VCaP (cell line): ENCODE results near the gene SMCHD1.

Experiments used
- H3K27ac ChIP-seq: fragments of 450-650 bp; 2 replicates; pipeline ENCODE4 v1.5.1; 2017
- TF ChIP-seq, protein P1 (sequence below): fragments of 450-650 bp; conservative IDR thresholded peaks from 2 replicates; pipeline ENCODE4 v1.5.1; 2017; ENCODE audit warnings: mild to moderate bottlenecking, moderate library complexity

SMCHD1 gene

DNA sequence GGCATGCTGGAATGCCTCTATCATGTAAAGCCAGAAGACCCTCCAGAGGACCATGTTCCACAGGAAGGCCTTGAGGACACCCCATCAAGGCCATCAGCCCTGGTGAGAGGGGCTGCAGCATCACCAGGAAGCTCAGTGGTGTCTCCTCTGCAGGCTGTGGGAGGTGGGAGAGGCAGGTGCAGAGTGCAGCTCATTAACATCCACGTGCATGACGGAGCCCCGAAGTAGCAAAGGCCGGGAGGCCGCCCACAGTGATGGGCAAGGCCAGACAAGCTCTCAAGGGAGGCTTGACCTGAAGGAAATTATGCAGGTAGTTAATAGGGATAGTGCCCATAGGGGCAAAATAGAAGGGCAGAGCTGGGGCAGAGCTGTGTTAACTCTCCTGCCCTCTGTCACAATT, 30.3 kb upstream of the SMCHD1 start:
- no peak overlapping the region for H3K27ac ChIP-seq
- TF ChIP-seq, protein P1, sequence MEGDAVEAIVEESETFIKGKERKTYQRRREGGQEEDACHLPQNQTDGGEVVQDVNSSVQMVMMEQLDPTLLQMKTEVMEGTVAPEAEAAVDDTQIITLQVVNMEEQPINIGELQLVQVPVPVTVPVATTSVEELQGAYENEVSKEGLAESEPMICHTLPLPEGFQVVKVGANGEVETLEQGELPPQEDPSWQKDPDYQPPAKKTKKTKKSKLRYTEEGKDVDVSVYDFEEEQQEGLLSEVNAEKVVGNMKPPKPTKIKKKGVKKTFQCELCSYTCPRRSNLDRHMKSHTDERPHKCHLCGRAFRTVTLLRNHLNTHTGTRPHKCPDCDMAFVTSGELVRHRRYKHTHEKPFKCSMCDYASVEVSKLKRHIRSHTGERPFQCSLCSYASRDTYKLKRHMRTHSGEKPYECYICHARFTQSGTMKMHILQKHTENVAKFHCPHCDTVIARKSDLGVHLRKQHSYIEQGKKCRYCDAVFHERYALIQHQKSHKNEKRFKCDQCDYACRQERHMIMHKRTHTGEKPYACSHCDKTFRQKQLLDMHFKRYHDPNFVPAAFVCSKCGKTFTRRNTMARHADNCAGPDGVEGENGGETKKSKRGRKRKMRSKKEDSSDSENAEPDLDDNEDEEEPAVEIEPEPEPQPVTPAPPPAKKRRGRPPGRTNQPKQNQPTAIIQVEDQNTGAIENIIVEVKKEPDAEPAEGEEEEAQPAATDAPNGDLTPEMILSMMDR: no peak

DNA sequence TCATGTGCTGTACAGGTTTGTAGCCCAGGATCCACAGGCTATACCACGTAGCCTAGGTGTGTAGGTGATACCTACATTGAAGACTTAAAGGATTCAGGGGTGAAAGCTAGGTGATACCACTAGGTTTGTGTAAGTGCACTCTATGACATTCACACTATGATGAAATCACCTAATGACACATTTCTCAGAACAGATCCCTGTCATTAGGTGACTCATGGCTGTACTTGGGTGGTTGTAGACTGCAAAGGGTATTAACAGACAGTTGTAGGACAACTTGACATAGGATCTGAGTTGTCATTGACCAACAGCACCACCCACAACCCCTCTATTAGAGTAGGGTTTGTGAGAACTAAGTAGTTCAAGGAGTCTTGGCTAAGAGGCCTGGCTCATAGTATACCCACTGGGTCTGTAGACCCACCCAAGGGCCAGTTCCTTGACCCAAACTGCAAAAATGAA, 27.7 kb upstream of the SMCHD1 start:
- TF ChIP-seq, protein P1: no peak
- H3K27ac ChIP-seq: no peak overlapping the region

DNA sequence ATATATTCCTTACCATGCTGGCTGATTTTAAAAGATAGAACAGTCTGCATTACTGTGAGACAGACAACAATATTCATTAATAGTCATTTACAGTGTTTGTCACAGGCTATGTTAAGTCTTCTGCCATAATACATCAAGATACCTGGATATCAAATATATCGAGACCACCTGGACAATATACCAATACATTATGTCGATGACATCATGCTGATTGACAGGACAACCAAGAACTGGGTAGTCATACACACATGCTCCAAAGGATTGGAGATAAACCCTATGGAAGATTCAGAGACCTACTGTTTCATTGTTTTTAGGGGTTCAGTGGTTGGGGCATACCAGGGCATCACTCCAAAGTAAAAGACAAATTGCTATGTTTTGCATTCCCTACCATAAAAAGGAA, 26.5 kb upstream of the SMCHD1 start:
- H3K27ac ChIP-seq: no peak overlapping the region
- TF ChIP-seq, protein P1: no peak

DNA sequence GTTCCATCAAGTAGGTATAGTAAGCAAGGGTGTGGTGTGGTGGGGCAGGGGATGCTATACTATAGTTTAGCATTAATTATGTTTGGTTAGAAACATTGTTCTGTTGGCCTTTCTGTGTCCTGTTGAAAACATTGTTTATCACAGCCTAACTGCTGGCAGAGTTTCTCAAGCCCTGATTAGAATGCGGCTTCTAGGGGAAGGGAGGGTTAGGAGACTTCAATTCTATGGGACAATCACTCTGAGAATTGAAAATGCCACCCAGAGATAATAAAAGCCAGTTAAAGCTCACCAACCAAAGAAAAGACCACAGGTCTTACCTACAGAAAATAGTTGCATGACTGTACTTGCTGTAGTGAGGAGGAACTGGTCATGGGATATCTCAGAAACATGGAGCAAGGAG, 19.9 kb upstream of the SMCHD1 start:
- TF ChIP-seq, protein P1: no peak
- H3K27ac ChIP-seq: no peak overlapping the region

DNA sequence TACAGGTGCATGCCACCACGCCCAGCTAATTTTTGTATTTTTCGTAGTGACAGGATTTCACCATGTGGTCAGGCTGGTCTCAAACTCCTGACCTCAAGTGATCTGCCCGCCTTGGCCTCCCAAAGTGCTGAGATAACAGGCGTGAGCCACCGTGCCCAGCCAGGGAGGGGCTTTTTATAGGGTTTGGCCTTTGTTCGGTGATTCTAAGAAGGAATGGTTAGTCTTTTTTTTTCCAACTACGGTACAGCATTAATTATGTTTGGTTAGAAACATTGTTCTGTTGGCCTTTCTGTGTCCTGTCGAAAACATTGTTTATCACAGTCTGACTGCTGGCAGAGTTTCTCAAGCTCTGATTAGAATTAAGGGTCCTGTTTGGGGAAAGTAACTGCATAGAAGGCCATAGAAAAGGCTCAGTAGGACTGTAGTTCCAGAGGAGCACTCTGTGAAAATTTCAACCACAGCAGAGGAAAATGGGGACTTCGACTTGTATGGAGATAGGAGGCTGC, 19.3 kb upstream of the SMCHD1 start:
- no peak overlapping the region for H3K27ac ChIP-seq
- TF ChIP-seq, protein P1: no peak

DNA sequence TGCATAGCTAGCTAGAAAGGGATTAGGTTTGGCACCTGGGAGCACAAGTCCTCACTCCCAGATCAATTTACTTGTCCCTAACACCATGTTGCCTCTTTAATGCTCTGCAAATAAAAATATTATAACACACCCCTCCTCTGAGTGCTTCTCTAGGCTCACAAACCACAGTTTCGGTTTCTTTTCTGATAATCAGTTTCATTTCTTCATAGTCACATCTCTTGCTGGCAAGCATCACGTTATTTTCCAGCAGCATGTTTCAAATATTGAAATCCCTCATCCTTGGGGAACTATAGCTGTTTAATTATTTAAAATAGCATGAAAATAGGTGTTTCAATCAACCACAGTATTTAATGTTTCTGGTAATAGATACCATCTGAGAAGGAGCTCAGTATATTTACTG, 13.9 kb upstream of the SMCHD1 start:
- TF ChIP-seq, protein P1: no peak
- H3K27ac ChIP-seq: no peak overlapping the region

DNA sequence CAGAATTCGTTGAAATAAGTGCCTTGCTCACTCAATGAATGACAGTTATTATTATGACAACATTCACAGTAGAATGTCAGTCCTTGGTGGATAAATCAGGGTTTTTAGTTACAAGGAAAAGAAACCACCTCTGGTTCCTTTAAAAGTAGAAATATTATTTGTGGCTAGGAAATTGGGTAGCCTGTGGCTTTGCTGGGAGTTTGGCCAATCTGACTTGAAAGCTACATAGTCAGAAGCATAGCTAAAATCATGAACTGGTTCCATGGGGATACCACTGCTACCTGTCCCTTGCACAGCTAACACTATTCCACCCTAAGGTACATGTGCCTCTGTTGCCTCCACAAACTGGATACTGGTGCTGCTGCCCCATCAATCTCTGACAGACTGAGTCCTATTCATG, 12.8 kb upstream of the SMCHD1 start:
- TF ChIP-seq, protein P1: no peak
- H3K27ac ChIP-seq: no peak overlapping the region

DNA sequence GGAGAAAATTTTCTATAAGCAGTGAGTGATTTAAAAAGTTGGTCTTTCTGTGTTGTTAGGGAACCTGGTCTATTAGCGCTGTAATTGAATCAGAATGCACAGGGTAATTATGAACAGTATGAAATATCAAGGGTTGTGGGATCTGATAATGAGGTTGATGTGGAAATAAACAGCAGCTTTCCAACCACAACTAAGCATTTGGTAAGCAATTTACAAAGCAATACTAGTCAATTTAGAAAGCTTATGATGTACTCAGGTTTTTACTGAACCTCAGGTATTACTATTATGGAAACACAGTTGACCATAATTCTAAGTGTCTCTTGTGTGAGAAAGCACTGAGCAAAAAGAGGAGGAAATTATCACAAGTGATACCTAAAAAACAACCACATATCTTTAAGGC, 11.0 kb upstream of the SMCHD1 start:
- no peak overlapping the region for H3K27ac ChIP-seq
- TF ChIP-seq, protein P1: no peak
